ENCODE results near the gene HRH3. TPM values are rescaled to one million over a fixed set of nuclear protein-coding genes. Genes with fewer than 3 reads are reported as not detected.

Gene HRH3
- total RNA-seq, 1 experiment from 2014 or later: 1.8 TPM

DNA sequence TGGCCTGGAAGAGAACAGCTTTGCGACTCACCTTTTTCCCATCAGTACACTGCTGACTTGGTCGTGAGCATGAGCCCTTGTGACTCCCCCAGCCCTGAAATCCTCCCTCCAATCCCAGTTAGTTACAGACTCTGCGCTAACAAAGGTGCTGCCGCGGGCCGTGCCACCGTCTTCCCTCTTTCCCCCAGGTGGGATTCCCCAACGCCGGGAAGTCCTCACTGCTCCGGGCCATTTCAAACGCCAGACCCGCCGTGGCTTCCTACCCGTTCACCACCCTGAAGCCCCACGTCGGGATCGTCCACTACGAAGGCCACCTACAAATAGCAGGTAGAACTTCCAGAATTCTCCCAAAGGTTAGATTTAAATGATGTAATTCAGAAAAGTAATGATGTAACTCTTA, 21.1 kb downstream of the HRH3 start:
- no peak overlapping the region for H2BK5ac ChIP-seq (ENCODE audit: insufficient read length, low read length)
- H2BK120ac ChIP-seq (ENCODE audit: low read depth, low read length, poor library complexity, severe bottlenecking): no peak overlapping the region
- H4K20me1 ChIP-seq (ENCODE audit: control insufficient read depth, insufficient read depth, insufficient read length): no peaks in the 10 kb centered on the region
- no peak overlapping the region for H3K9ac ChIP-seq (ENCODE audit: extremely low read depth, insufficient read length, low read length)
- H3K4me3 Mint-ChIP-seq: no peak overlapping the region
- WGBS (ENCODE audit: extremely low coverage, insufficient read length, low lambda C conversion rate): no CpG with 5 or more reads among the region's 18 CpGs
- H3K4me1 ChIP-seq (ENCODE audit: insufficient read depth, low read length): no peaks in the 10 kb centered on the region
- H3K23me2 ChIP-seq (ENCODE audit: insufficient read length, low read depth, low read length, poor library complexity, severe bottlenecking): no peaks in the 10 kb centered on the region
- no peak overlapping the region for H2BK20ac ChIP-seq (ENCODE audit: low read depth, low read length, poor library complexity, severe bottlenecking)
- no peak overlapping the region for H3K4me2 ChIP-seq (ENCODE audit: insufficient read depth, insufficient read length, low read length)
- H3T11ph ChIP-seq (ENCODE audit: low read length): no peak overlapping the region
- H3K4ac ChIP-seq (ENCODE audit: low read depth, low read length): no peak overlapping the region
- H3K18ac ChIP-seq (ENCODE audit: insufficient read length, low read depth, low read length): no peak overlapping the region
- no peaks in the 10 kb centered on the region for H3K79me2 ChIP-seq (ENCODE audit: insufficient read depth, low read length)
- H3K79me1 ChIP-seq (ENCODE audit: insufficient read depth, low read depth, low read length, poor library complexity, severe bottlenecking): no peaks in the 10 kb centered on the region
- peak overlapping the region in 2 of 3 experiments; percentile 33 to 82; a peak in 1 of 7 replicates for H3K27ac Mint-ChIP-seq
- H2AK5ac ChIP-seq (ENCODE audit: insufficient read length, low read length): no peak overlapping the region
- no peaks in the 10 kb centered on the region for H3K27me3 Mint-ChIP-seq (ENCODE audit: low read depth)
- H3K23ac ChIP-seq (ENCODE audit: insufficient read length, low read depth, low read length): no peak overlapping the region
- H2AFZ ChIP-seq (ENCODE audit: low read length): no peak overlapping the region
- no peaks in the 10 kb centered on the region for H3K9me3 Mint-ChIP-seq
- H3K56ac ChIP-seq (ENCODE audit: insufficient read length, low read depth, low read length): no peak overlapping the region
- H3K27me3 ChIP-seq (ENCODE audit: insufficient read depth, low read length): no peaks in the 10 kb centered on the region
- H3K36me3 Mint-ChIP-seq (ENCODE audit: insufficient read depth in 1 of 3, low read depth in 3 of 3): peaks cover 24 to 55% (median 52%) of the 10 kb centered on the region in 3 experiments; a peak in 6 of 7 replicates
- no peak overlapping the region for H4K8ac ChIP-seq (replicated peaks; ENCODE audit: insufficient read length, low read depth, low read length)
- no peak for DNase-seq
- H2BK15ac ChIP-seq (ENCODE audit: low read depth, low read length): no peak overlapping the region
- TF ChIP-seq, protein P1, sequence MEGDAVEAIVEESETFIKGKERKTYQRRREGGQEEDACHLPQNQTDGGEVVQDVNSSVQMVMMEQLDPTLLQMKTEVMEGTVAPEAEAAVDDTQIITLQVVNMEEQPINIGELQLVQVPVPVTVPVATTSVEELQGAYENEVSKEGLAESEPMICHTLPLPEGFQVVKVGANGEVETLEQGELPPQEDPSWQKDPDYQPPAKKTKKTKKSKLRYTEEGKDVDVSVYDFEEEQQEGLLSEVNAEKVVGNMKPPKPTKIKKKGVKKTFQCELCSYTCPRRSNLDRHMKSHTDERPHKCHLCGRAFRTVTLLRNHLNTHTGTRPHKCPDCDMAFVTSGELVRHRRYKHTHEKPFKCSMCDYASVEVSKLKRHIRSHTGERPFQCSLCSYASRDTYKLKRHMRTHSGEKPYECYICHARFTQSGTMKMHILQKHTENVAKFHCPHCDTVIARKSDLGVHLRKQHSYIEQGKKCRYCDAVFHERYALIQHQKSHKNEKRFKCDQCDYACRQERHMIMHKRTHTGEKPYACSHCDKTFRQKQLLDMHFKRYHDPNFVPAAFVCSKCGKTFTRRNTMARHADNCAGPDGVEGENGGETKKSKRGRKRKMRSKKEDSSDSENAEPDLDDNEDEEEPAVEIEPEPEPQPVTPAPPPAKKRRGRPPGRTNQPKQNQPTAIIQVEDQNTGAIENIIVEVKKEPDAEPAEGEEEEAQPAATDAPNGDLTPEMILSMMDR (conservative IDR thresholded peaks at IDR 0.05): no peak
- H3K4me1 Mint-ChIP-seq: no peaks in the 10 kb centered on the region
- no peak overlapping the region for H4K91ac ChIP-seq (ENCODE audit: insufficient read length, low read depth, low read length)
- no peak overlapping the region for H3K14ac ChIP-seq (ENCODE audit: insufficient read depth, low read length)
- H3K27ac ChIP-seq (ENCODE audit: insufficient read length, low read depth, low read length): no peak overlapping the region
- H3K9me3 ChIP-seq (ENCODE audit: control insufficient read depth, low read depth, low read length): no peaks in the 10 kb centered on the region
- no peak overlapping the region for H4K5ac ChIP-seq (ENCODE audit: insufficient read length, low read depth, low read length)
- no peak overlapping the region for H2BK12ac ChIP-seq (ENCODE audit: insufficient read length, low read depth, low read length)
